Adrenal gland (tissue), 12 donors: Measurements from ENCODE around the gene INPP5A. TPM values are rescaled to one million over a fixed set of nuclear protein-coding genes. Genes with fewer than 3 reads are reported as not detected.
A peak's percentile ranks its signal among the peaks of the same experiment; 100 is the strongest.

Source experiments
- DNase-seq, 7 donors: peaks; one replicate each; pipeline ENCODE4 v3.0.0-alpha.2; 2019 to 2020
- H3K27ac ChIP-seq, 5 donors: fragments of 200-600 bp; sonication (generic) in 4 of 5; 1 replicate in 3 of 5; 2 replicates in 2 of 5; pipeline versions ENCODE4 v1.5.1 to v1.8.0; 2016 to 2020; ENCODE audit warnings: mild to moderate bottlenecking in 1 of 5
- H3K27me3 ChIP-seq: fragments of 200-600 bp; 2 replicates; pipeline ENCODE4 v1.8.0; 2021
- H3K36me3 ChIP-seq, 2 donors: fragments of 200-600 bp; replicated peaks in 1 of 2; 1 replicate in 1 of 2; 2 replicates in 1 of 2; pipeline versions ENCODE4 v1.5.1 to v1.8.0; 2018 to 2022
- H3K4me1 ChIP-seq, 2 donors: fragments of 200-600 bp; replicated peaks in 1 of 2; 1 replicate in 1 of 2; 2 replicates in 1 of 2; pipeline versions ENCODE4 v1.5.1 to v1.8.0; 2018 to 2021
- H3K4me3 ChIP-seq, 4 donors: fragments of 200-600 bp; sonication (generic) in 3 of 4; one replicate each; pipeline ENCODE4 v1.5.1; 2016 to 2018
- H3K9me3 ChIP-seq, 3 donors: fragments of 200-600 bp; sonication (generic) in 1 of 3; replicated peaks in 1 of 3; 1 replicate in 2 of 3; 2 replicates in 1 of 3; pipeline versions ENCODE4 v1.5.1 to v1.8.0; 2016 to 2021
- POLR2A ChIP-seq, 2 donors: fragments of 450-650 bp; IDR thresholded peaks; one replicate each; pipeline ENCODE4 v1.6.1; 2017; ENCODE audit warnings: antibody characterized with exemption in 2 of 2, mild to moderate bottlenecking in 2 of 2, moderate library complexity in 1 of 2
- WGBS, 4 donors: extraction: QIAGEN DNeasy Blood & Tissue Kit in 2 of 4; methylation state at CpG; one replicate each; pipeline versions ENCODE4 v1.1.5 to v1.1.7; 2013 to 2017; 5-methylcytosine and 5-hydroxymethylcytosine counted together
- intact Hi-C, 2 donors: fragments of 100-400 bp; cut with DNase I; formaldehyde crosslinking; loops; one replicate each; pipeline versions ENCODE4 v1.14.1 to v1.15.0; 2022 to 2023
- polyA plus RNA-seq, 3 donors: library from polyadenylated mRNA; stranded (reverse); fragments of 200-250 nt in 2 of 3; fragments of 350-450 nt in 1 of 3; fragmentation: Illumina TruSeq in 1 of 3; extraction: RNeasy Lipid Tissue Mini Kit (QIAGEN cat#74804) in 1 of 3; gene quantifications; one replicate each; pipeline ENCODE4 v1.2.3, GENCODE V29; 2013 to 2014
- total RNA-seq, 9 donors: library from RNA; depleted of rRNA in 4 of 9; stranded (reverse); fragments of >200 nt in 4 of 9; fragments of 120-200 nt in 1 of 9; fragmentation: NEBNext Ultra II Directional in 1 of 9; extraction: Animal tissue kit (Norgen Biotek cat#: 25700) in 1 of 9; gene quantifications; one replicate each; pipeline versions ENCODE4 v1.1.0 to v1.2.4, GENCODE V29; 2013 to 2023
- TF ChIP-seq, protein P1 (sequence below), 6 experiments: fragments of 450-650 bp in 4 of 6; fragments of 200-600 bp in 2 of 6; sonication (generic) in 1 of 6; IDR thresholded peaks; 1 replicate in 5 of 6; 2 replicates in 1 of 6; pipeline versions ENCODE4 v1.5.1 to v1.8.0; 2016 to 2021; ENCODE audit warnings: antibody characterized with exemption in 6 of 6, mild to moderate bottlenecking in 2 of 6, moderate library complexity in 1 of 6
- donor health status: healthy with polysubstance abuse.
- donor health status: Bipolar disorder and iron deficiency.
- donor health status: DM: yes; HTN: yes; CAD: no.
- donor health status: DM: no; HTN: no; CAD: no.
- donor health status: DM: no; HTN: no; CAD: no.
- donor health status: DM: yes; HTN: yes; CAD: no.

Gene INPP5A
- total and polyA plus RNA-seq, 12 donors: 13.5 to 62.9 (median 37.5) TPM

DNA sequence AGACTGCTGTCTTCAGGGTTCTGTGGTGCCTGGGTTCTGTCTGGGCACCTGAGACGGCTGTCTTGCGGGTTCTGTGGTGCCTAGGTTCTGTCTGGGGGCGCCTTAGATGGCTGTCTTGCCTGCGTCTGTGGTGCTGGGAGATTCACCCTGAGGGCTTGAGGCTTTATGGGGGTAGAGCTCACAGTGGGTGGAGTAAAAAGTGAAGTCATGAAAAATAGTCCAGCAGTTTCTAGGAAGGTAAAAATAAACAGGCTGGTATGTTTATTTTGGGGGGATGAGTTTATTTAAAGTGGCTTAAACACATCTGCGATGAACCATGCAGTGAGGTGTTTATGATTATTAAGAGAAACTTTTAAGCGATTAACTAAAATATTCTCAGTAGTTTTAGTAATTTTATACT is 184.1 kb downstream of the INPP5A start:
- Histone ChIP-seq H3K4me3 (no peak overlapping the region), H3K27ac (no peak overlapping the region), H3K27me3 (no peaks in the 10 kb centered on the region), H3K36me3 (peaks cover 0 to 1% of the 10 kb centered on the region in 2 donors), H3K9me3 (no peaks in the 10 kb centered on the region), H3K4me1 (no peaks in the 10 kb centered on the region)
- intact Hi-C loops: no loop called here
- no peak for DNase-seq
- no peak for TF ChIP-seq POLR2A (IDR thresholded peaks at IDR 0.05)
- 93 to 96% (median 94%) methylated on average over 6 of the region's 6 CpGs for WGBS, 4 donors

DNA sequence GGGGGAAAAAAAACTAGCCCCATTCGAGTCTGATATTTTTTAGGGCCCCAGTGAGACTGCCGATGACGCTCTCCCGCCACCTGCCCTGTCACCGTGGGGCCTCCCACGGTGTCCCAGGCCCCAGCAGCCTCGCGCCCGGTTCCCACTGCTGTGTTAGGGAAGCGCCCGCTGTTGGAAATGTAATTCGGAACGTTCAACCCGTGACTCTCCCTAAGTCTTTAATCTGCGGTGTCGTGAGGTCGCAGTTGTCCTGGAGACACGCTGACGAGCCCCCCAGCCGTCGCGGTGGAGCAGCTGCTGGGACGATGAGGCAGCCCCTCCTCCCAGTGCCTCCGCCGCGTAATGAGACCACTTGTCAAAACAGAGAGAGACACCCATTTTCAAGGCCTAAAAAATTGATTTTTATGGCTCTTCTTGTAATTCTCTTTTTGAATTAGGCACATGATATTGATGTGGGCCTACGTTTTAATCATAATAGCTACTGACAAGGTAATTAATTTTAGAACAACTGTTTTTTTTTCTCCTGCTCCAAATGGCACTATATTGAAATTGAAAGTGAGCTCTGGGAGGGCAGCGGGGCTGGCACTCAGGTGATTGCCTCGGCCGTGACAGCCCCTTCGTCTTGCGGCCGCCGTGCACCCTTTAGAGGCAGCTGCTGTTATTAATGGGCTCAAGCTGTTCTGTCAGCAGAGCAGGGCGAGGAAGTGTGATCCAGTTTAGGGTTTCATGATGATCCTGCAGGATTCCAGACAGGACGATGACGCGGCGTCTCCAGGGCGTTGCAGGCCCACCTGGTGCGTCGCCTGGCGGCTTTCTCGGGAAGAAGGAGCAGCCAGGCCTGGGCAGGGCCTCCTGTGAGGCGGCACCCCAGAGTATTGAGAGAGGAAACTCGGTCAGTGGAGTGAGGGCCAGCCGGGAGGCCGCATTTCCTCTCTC is 185.1 kb downstream of the INPP5A start:
- intact Hi-C loops: no loop called here
- no peak overlapping the region for H3K4me3 ChIP-seq
- peak in 1 of 7 donors; percentile 68 for DNase-seq
- no peaks in the 10 kb centered on the region for H3K9me3 ChIP-seq
- H3K4me1 ChIP-seq: no peaks in the 10 kb centered on the region
- H3K27ac ChIP-seq: peak overlapping the region in 1 of 5 donors; percentile 8
- 81 to 87% (median 86%) methylated on average over 45 to 48 of the region's 48 CpGs for WGBS, 4 donors
- TF ChIP-seq POLR2A (IDR thresholded peaks at IDR 0.05): no peak
- TF ChIP-seq, protein P1, sequence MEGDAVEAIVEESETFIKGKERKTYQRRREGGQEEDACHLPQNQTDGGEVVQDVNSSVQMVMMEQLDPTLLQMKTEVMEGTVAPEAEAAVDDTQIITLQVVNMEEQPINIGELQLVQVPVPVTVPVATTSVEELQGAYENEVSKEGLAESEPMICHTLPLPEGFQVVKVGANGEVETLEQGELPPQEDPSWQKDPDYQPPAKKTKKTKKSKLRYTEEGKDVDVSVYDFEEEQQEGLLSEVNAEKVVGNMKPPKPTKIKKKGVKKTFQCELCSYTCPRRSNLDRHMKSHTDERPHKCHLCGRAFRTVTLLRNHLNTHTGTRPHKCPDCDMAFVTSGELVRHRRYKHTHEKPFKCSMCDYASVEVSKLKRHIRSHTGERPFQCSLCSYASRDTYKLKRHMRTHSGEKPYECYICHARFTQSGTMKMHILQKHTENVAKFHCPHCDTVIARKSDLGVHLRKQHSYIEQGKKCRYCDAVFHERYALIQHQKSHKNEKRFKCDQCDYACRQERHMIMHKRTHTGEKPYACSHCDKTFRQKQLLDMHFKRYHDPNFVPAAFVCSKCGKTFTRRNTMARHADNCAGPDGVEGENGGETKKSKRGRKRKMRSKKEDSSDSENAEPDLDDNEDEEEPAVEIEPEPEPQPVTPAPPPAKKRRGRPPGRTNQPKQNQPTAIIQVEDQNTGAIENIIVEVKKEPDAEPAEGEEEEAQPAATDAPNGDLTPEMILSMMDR (IDR thresholded peaks at IDR 0.05): no peak
- H3K36me3 ChIP-seq: peaks cover 0 to 11% of the 10 kb centered on the region in 2 donors
- H3K27me3 ChIP-seq: no peaks in the 10 kb centered on the region

DNA sequence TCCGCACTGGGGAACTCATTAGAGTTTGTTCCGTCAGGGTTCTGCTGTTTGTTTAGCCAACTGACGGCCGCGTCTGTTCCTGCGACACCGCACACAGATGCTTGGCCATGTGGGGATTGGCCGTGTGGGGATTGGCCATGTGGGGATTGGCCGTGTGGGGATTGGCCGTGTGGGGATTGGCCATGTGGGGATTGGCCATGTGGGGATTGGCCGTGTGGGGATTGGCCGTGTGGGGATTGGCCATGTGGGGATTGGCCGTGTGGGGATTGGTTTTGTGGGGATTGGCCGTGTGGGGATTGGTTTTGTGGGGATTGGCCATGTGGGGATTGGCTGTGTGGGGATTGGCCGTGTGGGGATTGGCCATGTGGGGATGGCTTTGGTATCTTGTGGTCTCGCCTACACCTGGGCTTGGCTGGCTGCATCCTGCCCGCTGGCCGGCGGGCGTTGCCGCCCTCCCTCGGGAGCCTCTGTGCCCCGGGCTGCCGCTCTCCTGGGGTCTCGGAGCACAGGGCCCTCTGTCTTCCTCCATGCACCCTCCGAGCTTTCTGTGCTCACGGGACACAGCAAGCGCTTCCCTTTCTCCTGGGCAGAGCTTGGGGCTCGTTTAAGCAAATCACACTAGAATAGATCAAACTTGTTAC is 185.9 kb downstream of the INPP5A start:
- intact Hi-C loops: no loop called here
- Histone ChIP-seq H3K27ac (no peak overlapping the region), H3K9me3 (no peaks in the 10 kb centered on the region), H3K36me3 (peaks cover 0 to 14% of the 10 kb centered on the region in 2 donors), H3K4me1 (no peaks in the 10 kb centered on the region), H3K4me3 (no peak overlapping the region), H3K27me3 (no peaks in the 10 kb centered on the region)
- WGBS, 4 donors: 86 to 95% (median 92%) methylated on average over 20 to 29 of the region's 29 CpGs
- no peak for DNase-seq
- no peak for TF ChIP-seq POLR2A (IDR thresholded peaks at IDR 0.05)
- TF ChIP-seq, protein P1 (IDR thresholded peaks at IDR 0.05): no peak

DNA sequence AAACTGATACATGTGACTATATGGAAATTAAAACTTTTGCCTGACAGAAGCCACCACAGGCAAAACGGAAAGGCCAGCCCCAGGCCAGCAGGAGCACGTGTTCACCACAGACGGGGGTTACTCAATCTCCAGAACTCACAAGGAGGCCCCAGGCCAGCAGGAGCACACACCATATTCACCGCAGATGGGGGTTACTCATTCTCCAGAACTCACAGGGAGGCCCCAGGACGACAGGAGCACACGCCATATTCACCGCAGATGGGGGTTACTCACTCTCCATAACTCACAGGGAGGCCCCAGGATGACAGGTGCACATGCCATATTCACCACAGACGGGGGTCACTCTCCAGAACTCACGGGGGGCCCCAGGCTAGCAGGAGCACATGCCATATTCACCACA is 186.9 kb downstream of the INPP5A start:
- 82 to 91% (median 90%) methylated on average over 4 to 9 of the region's 9 CpGs for WGBS, 4 donors
- no peaks in the 10 kb centered on the region for H3K27me3 ChIP-seq
- H3K4me3 ChIP-seq: no peak overlapping the region
- H3K36me3 ChIP-seq: peaks cover 0 to 14% of the 10 kb centered on the region in 2 donors
- no peaks in the 10 kb centered on the region for H3K9me3 ChIP-seq
- TF ChIP-seq POLR2A (IDR thresholded peaks at IDR 0.05): no peak
- TF ChIP-seq, protein P1 (IDR thresholded peaks at IDR 0.05): no peak
- DNase-seq: no peak
- no peaks in the 10 kb centered on the region for H3K4me1 ChIP-seq
- intact Hi-C loops: no loop called here
- no peak overlapping the region for H3K27ac ChIP-seq
